Measurements from ENCODE around the gene PNPLA7. TPM values are rescaled to one million over a fixed set of nuclear protein-coding genes. Genes with fewer than 3 reads are reported as not detected.
A peak's percentile ranks its signal among the peaks of the same experiment; 100 is the strongest.

Gene PNPLA7
- total RNA-seq, 1 donor from 2014 or later, result 13.7 TPM

GRCh38 chr9:137436761-137437600 lies 113.2 kb downstream of the PNPLA7 start:
- H3K4me1 ChIP-seq, result no peaks in the 10 kb centered on the region
- no peaks in the 10 kb centered on the region for H3K9me3 ChIP-seq
- no peaks in the 10 kb centered on the region for H3K36me3 ChIP-seq
- no peak overlapping the region for H3K4me3 ChIP-seq
- H3K27me3 ChIP-seq, result no peaks in the 10 kb centered on the region
- intact Hi-C loops (cut with DNase I), result no loop called here
- H3K27ac ChIP-seq, result no peak overlapping the region
- no peak for TF ChIP-seq CTCF (IDR thresholded peaks at IDR 0.05)
- DNase-seq, result peak; percentile 59
- ATAC-seq, result no peak

- intact Hi-C loops (cut with DNase I), result no loop called here
- Histone ChIP-seq H3K4me1 (no peaks in the 10 kb centered on the region), H3K27me3 (no peaks in the 10 kb centered on the region), H3K4me3 (no peak overlapping the region), H3K36me3 (no peaks in the 10 kb centered on the region), H3K9me3 (no peaks in the 10 kb centered on the region), H3K27ac (no peak overlapping the region)
- ATAC-seq (peak; percentile 84), DNase-seq (peak; percentile 90)
- no peak for TF ChIP-seq CTCF (IDR thresholded peaks at IDR 0.05)
Measured at GRCh38 chr9:137435980-137436760, 114.0 kb downstream of the PNPLA7 start.

GRCh38 chr9:137435381-137435891 lies 114.8 kb downstream of the PNPLA7 start:
- H3K9me3 ChIP-seq, result no peaks in the 10 kb centered on the region
- H3K27me3 ChIP-seq, result no peaks in the 10 kb centered on the region
- no peaks in the 10 kb centered on the region for H3K4me1 ChIP-seq
- intact Hi-C loops (cut with DNase I), result no loop called here
- H3K36me3 ChIP-seq, result no peaks in the 10 kb centered on the region
- no peak overlapping the region for H3K27ac ChIP-seq
- no peak overlapping the region for H3K4me3 ChIP-seq
- DNase-seq, result peak; percentile 59
- no peak for TF ChIP-seq CTCF (IDR thresholded peaks at IDR 0.05)
- no peak for ATAC-seq

- Histone ChIP-seq H3K27me3 (no peaks in the 10 kb centered on the region), H3K4me1 (no peaks in the 10 kb centered on the region), H3K27ac (no peak overlapping the region), H3K9me3 (no peaks in the 10 kb centered on the region), H3K36me3 (no peaks in the 10 kb centered on the region), H3K4me3 (no peak overlapping the region)
- ATAC-seq (no peak), DNase-seq (peak; percentile 64)
- intact Hi-C loops (cut with DNase I), result no loop called here
- no peak for TF ChIP-seq CTCF (IDR thresholded peaks at IDR 0.05)
Measured at GRCh38 chr9:137434498-137435380, 115.5 kb downstream of the PNPLA7 start.

- peak; percentile 62 for DNase-seq
- intact Hi-C loops (cut with DNase I), result no loop called here
Measured at GRCh38 chr9:137433916-137434431, 116.2 kb downstream of the PNPLA7 start.

More at GRCh38 chr9:137433916-137434431, 116.2 kb downstream of the PNPLA7 start:
- TF ChIP-seq CTCF (IDR thresholded peaks at IDR 0.05), result no peak
- Histone ChIP-seq H3K36me3 (no peaks in the 10 kb centered on the region), H3K4me1 (no peaks in the 10 kb centered on the region), H3K27ac (no peak overlapping the region), H3K4me3 (no peak overlapping the region), H3K9me3 (no peaks in the 10 kb centered on the region), H3K27me3 (no peaks in the 10 kb centered on the region)
- ATAC-seq, result no peak

Measured in upper lobe of right lung (tissue), 1 donor.